Measurements from ENCODE around the gene ACVR1B. TPM values are rescaled to one million over a fixed set of nuclear protein-coding genes. Genes with fewer than 3 reads are reported as not detected.

The ACVR1B gene
- total and polyA plus RNA-seq, 2 of the 8 experiments (the other 6 are each of a cell fraction or from before 2014, with no cell fraction given): 16.0 to 19.2 TPM

DNA sequence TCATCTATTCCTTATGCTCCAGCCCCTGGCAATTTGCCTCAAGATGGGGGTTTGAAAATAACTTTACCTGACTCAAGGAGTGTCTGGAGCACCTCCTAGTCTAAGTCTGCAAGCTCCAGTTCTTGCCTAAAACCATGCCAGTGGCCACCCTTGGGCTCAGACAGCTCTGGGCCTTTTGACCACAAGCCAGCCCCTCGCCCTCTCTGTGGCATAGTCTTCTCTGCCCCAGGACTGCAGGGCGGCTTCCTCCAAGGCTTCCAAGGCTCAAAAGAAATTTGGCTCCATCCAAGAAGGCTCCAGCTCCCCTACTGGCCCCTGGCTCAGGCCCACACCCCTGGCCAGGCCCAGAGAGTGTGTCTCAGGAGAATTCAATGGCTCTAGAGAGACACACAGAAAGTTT, 29.4 kb upstream of the ACVR1B start:
- Histone ChIP-seq H3K9ac (replicated peaks in 1 of 4; ENCODE audit: extremely low read depth in 1 of 4, low read depth in 3 of 4, low read length in 3 of 4) (no peak overlapping the region), H4K5ac (ENCODE audit: insufficient read length, low read depth, low read length) (no peak overlapping the region), H3K27ac (ENCODE audit: low read depth, low read length) (no peak overlapping the region), H3K23ac (ENCODE audit: insufficient read length) (no peak overlapping the region), H2BK20ac (ENCODE audit: low read length) (no peak overlapping the region), H2BK120ac (replicated peaks; ENCODE audit: low read depth, low read length) (no peak overlapping the region), H4K91ac (replicated peaks; ENCODE audit: insufficient read length, low read length) (no peak overlapping the region), H2BK15ac (ENCODE audit: low read length) (no peak overlapping the region), H3K4me1 (replicated peaks in 1 of 4; ENCODE audit: control insufficient read depth in 3 of 4, insufficient read depth in 4 of 4, low read length in 3 of 4) (peaks cover 2 to 12% (median 7%) of the 10 kb centered on the region in 4 experiments), H3K4ac (replicated peaks; ENCODE audit: insufficient read length, low read depth, low read length) (no peak overlapping the region), H3K79me2 (ENCODE audit: control insufficient read depth in 1 of 2, insufficient read depth in 2 of 2, low read length in 2 of 2) (no peaks in the 10 kb centered on the region), H3K4me2 (ENCODE audit: insufficient read depth in 1 of 2, low read depth in 2 of 2, low read length in 2 of 2) (no peak overlapping the region), H3K27me3 (replicated peaks in 1 of 4; ENCODE audit: control insufficient read depth in 3 of 4, extremely low read depth in 1 of 4, insufficient read depth in 3 of 4, low read length in 3 of 4) (peaks cover 0 to 8% (median 5%) of the 10 kb centered on the region in 4 experiments; a peak in 4 of 7 replicates), H3K56ac (replicated peaks; ENCODE audit: insufficient read length, low read depth, low read length) (no peak overlapping the region), H3K14ac (ENCODE audit: insufficient read length) (no peak overlapping the region), H3K36me3 (ENCODE audit: control insufficient read depth in 2 of 4, insufficient read depth in 4 of 4, low read length in 3 of 4) (no peaks in the 10 kb centered on the region), H4K20me1 (replicated peaks in 1 of 2; ENCODE audit: control insufficient read depth in 1 of 2, insufficient read depth in 2 of 2, low read length in 2 of 2) (no peaks in the 10 kb centered on the region), H2BK5ac (ENCODE audit: low read depth, low read length) (no peak overlapping the region), H3K18ac (ENCODE audit: extremely low read depth, low read length) (no peak overlapping the region), H2BK12ac (ENCODE audit: low read depth, low read length) (no peak overlapping the region), H4K8ac (ENCODE audit: extremely low read depth, insufficient read depth, low read length) (peak overlapping the region; percentile 51; the same call in 1 of the 2 replicates), H3K23me2 (ENCODE audit: low read depth, low read length) (no peaks in the 10 kb centered on the region; the same call in 1 of the 2 replicates), H3K4me3 (ENCODE audit: extremely low read depth in 1 of 4, insufficient read depth in 2 of 4, low read depth in 3 of 4, low read length in 4 of 4) (no peak overlapping the region), H3K79me1 (ENCODE audit: low read depth, low read length) (no peaks in the 10 kb centered on the region), H3K9me3 (ENCODE audit: insufficient read depth in 2 of 2, low read depth in 1 of 2, low read length in 1 of 2) (no peaks in the 10 kb centered on the region), H2AK5ac (ENCODE audit: low read depth, low read length) (no peak overlapping the region), H2AFZ (ENCODE audit: low read length) (no peak overlapping the region)
- DNase-seq (ENCODE audit: low read depth in 1 of 2, low spot score in 2 of 2) (no peak), FAIRE-seq (no peak)
- ChIA-PET POLR2A (ENCODE audit: partially characterized antibody) (interaction anchor here (0.9 to 2.0 kb wide), 5 partner anchors 10 to 115 kb away, joined by 3 to 6 read pairs (median 3); partner anchors contain the start of gene ACVR1B), CTCF (ENCODE audit: partially characterized antibody) (interaction anchor here (0.6 to 12.9 kb wide), 31 partner anchors 9 to 526 kb away, joined by 3 to 234 read pairs (median 5); partner anchors contain the start of genes ACVRL1 and ANKRD33)
- 78% methylated on average over 2 of the region's 2 CpGs; no CpG with 5 or more reads in 1 of the 2 experiments for WGBS, 2 experiments (ENCODE audit: extremely low coverage in 1 of 2, insufficient coverage in 1 of 2, insufficient read length in 1 of 2, insufficient replicate concordance in 2 of 2, low coverage in 1 of 2, low lambda C conversion rate in 2 of 2, missing lambda C conversion rate in 1 of 2)
- TF ChIP-seq RXRA (IDR thresholded peaks at IDR 0.05; ENCODE audit: insufficient read depth, low read depth, low read length) (no peak), CREB1 (IDR thresholded peaks at IDR 0.05) (no peak), SP2 (IDR thresholded peaks at IDR 0.05; ENCODE audit: low read length) (no peak), NRF1 (IDR thresholded peaks at IDR 0.05; ENCODE audit: low read depth, low read length) (no peak), MAX (IDR thresholded peaks at IDR 0.05) (no peak), BRCA1 (IDR thresholded peaks at IDR 0.05; ENCODE audit: low read depth, low read length) (no peak), HDAC2 (IDR thresholded peaks at IDR 0.05; ENCODE audit: borderline replicate concordance in 1 of 2, low read depth in 2 of 2, low read length in 2 of 2) (no peak), RNF2 (IDR thresholded peaks at IDR 0.05; ENCODE audit: borderline replicate concordance, low read depth, low read length, missing control alignments, poor library complexity, severe bottlenecking) (no peak), GABPA (IDR thresholded peaks at IDR 0.05; ENCODE audit: borderline replicate concordance, insufficient read depth, low read length) (no peak), TEAD4 (IDR thresholded peaks at IDR 0.05; ENCODE audit: low read depth, low read length) (no peak), YY1 (IDR thresholded peaks at IDR 0.05; ENCODE audit: low read depth, low read length) (no peak), CEBPB (IDR thresholded peaks at IDR 0.05; ENCODE audit: low read depth, low read length) (no peak), RBBP5 (IDR thresholded peaks at IDR 0.05; ENCODE audit: borderline replicate concordance, low read depth, low read length) (no peak), POU5F1 (IDR thresholded peaks at IDR 0.05; ENCODE audit: low read depth, low read length) (no peak)
